Activated T-cell treated with anti-CD3 and anti-CD28 coated beads for 48 hours (primary cell): ENCODE measurements around the gene ZNF66.
"Not testable (repeated sequence)": the region's sequence is repeated elsewhere in the genome, so short reads cannot be mapped to it uniquely, and the experiment has no call there.

Experiments used
- DNase-seq: peaks from one replicate; pipeline ENCODE4 v3.0.0-alpha.2; 2020; ENCODE audit warnings: low read depth

Gene ZNF66

DNA sequence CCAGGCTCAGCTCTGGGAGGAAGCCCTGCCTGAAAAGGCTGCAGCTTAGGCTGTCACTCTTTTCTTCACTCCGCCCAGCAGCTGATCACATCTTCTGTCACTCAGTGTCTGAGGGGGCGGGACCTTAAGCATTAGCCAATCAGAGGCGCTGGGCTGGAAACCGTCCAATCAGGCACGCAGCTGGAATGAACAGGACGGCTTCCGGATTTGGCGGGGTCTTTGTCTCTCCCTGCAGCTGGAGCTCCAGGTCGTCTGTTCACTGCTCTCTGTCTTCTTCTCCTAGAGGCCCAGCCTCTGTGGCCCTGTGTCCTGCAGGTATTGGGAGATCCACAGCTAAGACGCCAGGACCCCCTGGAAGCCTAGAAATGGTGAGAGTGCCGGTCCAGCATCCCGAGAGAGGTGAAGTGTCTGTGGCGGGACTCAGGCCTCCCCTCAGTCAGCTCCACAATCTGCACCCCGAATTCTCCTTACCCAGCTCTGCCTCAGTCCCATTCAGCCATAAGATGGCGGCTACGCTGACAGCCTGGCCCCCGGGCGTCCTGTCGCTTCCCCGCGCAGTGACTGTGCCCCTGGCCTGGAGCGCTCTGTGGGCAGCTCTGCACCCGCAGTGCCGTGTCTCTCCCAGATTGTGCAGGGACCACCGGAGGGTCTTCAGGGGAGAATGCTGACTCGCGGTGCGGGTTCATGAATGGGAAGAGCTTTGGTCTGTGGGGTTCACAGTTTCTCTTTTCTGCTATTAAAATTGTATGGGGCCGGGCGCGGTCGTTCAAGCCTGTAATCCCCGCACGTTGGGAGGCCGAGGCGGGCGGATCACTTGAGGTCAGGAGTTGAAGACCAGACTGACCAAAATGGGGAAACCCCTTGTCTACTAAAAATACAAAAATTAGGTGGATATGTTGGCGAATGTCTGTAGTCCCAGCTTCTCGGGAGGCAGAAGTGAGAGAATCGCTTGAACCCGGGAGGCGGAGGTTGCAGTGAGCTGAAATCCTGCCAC lies at the start of gene ZNF66:
ZNF66 (plus strand) TSS at position 222 of the 994 bp plus-strand sequence; CDS start at position 366, 144 bp downstream.
- peak; percentile 86 for DNase-seq

GRCh38 chr19:20750169-20750568 lies 25.9 kb upstream of the ZNF66 start:
- DNase-seq = not testable (repeated sequence)

- not testable (repeated sequence) for DNase-seq
Measured at GRCh38 chr19:20752291-20752690, 23.8 kb upstream of the ZNF66 start.

GRCh38 chr19:20769225-20769736 lies 6.8 kb upstream of the ZNF66 start:
- not testable (repeated sequence) for DNase-seq

GRCh38 chr19:20787786-20788185 lies 11.7 kb downstream of the ZNF66 start:
- DNase-seq = no peak

DNA sequence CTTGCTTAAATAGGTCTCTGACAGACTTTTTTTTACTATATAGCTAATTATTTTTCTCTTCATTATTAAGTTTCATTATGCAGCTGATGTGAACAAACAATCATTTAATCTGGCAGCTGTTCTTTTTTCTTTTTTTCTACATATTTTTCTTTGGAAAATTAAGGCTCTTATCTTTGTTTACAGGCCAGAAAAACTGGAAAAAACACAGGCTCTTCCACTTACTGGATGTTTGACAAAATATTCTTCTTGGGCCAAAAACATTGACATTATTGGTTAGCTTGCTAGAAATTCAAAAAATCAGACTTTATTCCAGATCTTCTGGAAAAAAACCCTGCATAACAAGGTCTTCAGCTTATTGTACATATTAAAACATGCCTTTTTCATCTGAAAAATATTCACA lies 15.7 kb downstream of the ZNF66 start:
- no peak for DNase-seq

DNA sequence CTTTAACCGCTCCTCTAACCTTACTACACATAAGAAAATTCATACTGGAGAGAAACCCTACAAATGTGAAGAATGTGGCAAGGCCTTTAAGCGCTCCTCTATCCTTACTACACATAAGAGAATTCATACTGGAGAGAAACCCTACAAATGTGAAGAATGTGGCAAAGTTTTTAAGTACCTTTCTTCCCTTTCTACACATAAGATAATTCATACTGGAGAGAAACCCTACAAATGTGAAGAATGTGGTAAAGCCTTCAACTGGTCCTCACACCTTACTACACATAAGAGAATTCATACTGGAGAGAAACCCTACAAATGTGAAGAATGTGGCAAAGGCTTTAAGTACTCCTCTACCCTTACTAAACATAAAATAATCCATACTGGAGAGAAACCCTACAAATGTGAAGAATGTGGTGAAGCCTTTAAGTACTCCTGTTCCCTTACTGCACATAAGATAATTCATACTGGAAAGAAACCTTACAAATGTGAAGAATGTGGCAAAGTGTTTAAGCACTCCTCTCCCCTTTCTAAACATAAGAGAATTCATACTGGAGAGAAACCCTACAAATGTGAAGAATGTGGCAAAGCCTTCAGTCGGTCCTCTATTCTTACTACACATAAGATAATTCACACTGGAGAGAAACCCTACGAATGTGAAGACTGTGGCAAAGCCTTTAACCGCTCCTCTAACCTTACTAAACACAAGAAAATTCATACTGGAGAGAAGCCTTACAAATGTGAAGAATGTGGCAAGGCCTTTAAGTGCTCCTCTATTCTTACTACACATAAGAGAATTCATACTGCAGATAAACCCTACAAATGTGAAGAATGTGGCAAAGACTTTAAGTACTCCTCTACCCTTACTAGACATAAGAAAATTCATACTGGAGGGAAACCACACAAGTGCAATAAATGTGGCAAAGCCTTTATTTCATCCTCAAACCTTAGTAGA lies 30.5 kb downstream of the ZNF66 start:
- DNase-seq = not testable (repeated sequence)

GRCh38 chr19:20840371-20840770 lies 64.3 kb downstream of the ZNF66 start:
- no peak for DNase-seq
